Prostate gland (tissue), 2 donors: ENCODE measurements around the gene AFF1.

Experiments used
- POLR2A ChIP-seq: fragments of 450-650 bp; IDR thresholded peaks from one replicate; pipeline ENCODE4 v1.6.1; 2016; ENCODE audit warnings: antibody characterized with exemption, mild to moderate bottlenecking
- POLR2AphosphoS5 ChIP-seq: sonication (generic); formaldehyde crosslinking; IDR thresholded peaks from one replicate; pipeline ENCODE4 v1.6.1; 2017; ENCODE audit warnings: antibody characterized with exemption
- TF ChIP-seq, protein P1 (sequence below), 4 experiments: fragments of 200-600 bp in 2 of 4; fragments of 450-650 bp in 2 of 4; sonication (generic) in 2 of 4; IDR thresholded peaks; 1 replicate in 3 of 4; 2 replicates in 1 of 4; pipeline ENCODE4 v1.5.1; 2016 to 2019; ENCODE audit warnings: antibody characterized with exemption in 4 of 4, mild to moderate bottlenecking in 2 of 4, moderate library complexity in 2 of 4

DNA sequence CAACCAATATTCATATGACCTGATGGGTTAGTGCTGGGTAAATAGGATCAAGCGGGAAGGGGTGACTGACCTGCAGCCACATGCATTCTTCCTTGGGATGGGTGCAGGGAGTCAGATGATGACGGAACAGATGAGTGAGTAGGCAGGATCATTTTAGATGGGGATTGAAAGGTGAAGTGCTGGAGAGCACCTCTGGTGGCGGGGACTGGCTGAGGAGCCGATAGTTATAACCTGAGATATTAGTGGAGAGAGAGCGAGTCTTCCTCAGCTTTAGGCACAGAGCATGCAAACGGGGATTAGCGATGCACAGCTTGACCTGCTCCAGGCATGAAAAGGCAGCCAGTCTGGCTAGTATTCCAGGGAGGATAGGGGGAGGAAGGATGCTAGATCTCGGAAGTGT lies 99.1 kb downstream of the AFF1 start:
- TF ChIP-seq, protein P1, sequence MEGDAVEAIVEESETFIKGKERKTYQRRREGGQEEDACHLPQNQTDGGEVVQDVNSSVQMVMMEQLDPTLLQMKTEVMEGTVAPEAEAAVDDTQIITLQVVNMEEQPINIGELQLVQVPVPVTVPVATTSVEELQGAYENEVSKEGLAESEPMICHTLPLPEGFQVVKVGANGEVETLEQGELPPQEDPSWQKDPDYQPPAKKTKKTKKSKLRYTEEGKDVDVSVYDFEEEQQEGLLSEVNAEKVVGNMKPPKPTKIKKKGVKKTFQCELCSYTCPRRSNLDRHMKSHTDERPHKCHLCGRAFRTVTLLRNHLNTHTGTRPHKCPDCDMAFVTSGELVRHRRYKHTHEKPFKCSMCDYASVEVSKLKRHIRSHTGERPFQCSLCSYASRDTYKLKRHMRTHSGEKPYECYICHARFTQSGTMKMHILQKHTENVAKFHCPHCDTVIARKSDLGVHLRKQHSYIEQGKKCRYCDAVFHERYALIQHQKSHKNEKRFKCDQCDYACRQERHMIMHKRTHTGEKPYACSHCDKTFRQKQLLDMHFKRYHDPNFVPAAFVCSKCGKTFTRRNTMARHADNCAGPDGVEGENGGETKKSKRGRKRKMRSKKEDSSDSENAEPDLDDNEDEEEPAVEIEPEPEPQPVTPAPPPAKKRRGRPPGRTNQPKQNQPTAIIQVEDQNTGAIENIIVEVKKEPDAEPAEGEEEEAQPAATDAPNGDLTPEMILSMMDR (IDR thresholded peaks at IDR 0.05) = no peak
- TF ChIP-seq POLR2A = no peak
- TF ChIP-seq POLR2AphosphoS5 = no peak
